Activated T-cell treated with anti-CD3 and anti-CD28 coated beads, Interleukin-2, amount 50 U/mL, for 48 hours (primary cell): Measurements from ENCODE around the gene ATG5.
"Not testable (repeated sequence)": the region's sequence is repeated elsewhere in the genome, so short reads cannot be mapped to it uniquely, and the experiment has no call there.

Experiments used
- DNase-seq, 2 experiments: peaks; one replicate each; pipeline ENCODE4 v3.0.0-alpha.2; 2020

ATG5 gene

GRCh38 chr6:106256201-106256968 is 69.2 kb downstream of the ATG5 start:
- DNase-seq: no peak

DNA sequence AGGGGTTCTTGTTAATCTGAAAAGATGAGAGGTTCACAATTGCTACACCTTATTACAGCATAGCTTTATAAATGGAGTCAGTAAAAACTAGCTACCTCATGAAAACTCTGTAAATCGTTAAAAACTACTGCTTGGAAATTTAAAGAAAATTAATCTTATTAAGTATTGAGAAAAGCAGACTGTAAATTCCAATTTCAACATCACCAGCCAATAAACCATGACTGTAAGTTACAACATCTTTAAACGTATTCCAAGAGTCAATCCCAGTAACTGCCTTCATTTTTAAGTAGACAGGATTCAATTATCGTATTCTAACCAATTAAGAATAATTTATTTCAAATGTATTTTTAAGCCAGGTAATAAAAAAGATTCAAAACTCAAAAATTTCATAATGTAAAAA is 70.3 kb downstream of the ATG5 start:
- no peak for DNase-seq

DNA sequence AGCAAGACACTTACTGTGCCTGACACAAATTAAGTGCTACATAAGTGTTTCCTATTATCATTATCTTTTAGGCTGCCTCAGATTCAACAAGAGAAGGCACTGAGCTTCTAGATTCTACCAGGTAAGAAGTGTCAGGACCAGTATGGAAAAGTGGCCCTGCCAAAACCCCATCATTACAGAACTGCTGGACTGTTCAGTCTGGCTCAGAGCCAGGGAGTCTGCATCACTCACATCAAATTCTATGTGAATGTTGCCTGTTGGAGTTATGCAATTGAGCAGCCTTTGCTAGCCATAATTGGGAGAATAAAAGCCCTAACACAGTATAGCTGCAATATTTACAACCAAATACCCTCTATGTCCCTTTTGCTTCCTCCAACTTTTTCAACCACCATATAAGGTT is 70.9 kb downstream of the ATG5 start:
- DNase-seq: no peak

DNA sequence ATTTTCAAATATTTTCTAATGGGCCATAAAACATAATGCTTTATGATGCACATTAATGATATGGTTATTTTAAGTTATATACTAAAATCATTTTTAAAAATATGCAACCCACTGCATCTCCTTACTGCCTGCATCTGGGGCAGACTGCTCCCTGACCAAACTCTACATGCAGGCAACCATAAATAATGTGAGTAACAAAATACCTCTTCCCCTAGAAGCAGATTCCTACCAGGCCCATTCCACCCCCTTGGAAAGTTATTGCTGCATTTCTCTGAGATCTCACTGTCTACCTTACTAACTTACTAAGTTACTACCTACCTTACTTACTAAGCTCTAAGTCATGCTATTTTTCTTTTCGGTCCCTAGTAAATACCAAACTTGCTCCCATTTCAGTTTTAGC is 71.8 kb downstream of the ATG5 start:
- DNase-seq: no peak

DNA sequence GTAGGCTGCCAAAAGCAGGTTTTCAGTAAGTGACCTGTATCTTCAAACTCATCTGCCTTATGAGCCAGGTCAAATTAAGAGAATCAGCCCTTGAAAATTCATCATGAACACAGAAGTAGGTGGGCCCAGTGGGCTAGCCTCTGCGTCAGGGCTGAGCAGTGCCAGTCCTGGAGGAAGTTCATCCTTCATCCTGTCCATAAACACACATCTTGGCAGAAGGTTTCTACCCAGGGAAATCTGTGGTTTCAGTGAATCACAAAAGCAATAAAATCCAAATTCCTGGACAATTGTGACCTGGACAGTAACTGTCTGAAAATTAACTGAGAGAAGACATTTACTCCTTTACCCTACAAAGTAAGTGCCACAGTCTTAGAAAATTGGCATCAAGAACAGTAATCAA is 72.4 kb downstream of the ATG5 start:
- DNase-seq: no peak

- DNase-seq: no peak
Observed at GRCh38 chr6:106252687-106253086, 72.9 kb downstream of the ATG5 start.

DNA sequence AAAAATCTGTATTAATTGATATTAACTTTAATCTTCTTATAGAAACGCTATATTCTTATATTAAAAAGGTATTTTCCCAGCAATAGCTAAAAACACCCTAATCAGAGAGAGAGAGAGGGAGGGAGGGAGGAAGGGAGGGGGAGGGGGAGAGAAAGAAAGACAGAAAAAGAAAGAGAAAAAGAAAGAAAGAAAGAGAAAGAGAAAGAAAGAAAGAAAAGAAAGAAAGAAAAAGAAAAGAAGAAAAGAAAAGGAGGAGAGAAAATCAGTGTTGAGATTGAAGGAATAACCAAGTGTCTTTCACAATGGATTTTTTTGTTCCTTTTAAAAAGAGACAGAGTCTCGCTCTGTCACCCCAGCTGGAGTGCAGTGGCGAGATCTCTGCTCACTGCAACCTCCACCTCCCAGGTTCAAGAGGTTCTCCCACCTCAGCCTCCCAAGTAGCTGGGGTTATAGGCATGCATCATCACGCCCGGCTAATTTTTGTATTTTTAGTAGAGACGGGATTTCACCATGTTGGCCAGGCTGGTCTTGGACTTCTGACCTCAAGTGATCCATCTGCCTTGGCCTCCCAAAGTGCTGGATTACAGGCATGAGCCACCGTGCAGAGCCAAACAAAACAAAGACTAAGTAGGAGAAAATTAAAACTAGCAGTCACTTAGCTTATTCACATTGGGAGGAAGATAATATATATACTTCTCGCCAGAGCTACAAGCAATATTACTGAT is 73.9 kb downstream of the ATG5 start:
- not testable (repeated sequence) for DNase-seq

- DNase-seq: no peak
Observed at GRCh38 chr6:106250953-106251352, 74.6 kb downstream of the ATG5 start.

DNA sequence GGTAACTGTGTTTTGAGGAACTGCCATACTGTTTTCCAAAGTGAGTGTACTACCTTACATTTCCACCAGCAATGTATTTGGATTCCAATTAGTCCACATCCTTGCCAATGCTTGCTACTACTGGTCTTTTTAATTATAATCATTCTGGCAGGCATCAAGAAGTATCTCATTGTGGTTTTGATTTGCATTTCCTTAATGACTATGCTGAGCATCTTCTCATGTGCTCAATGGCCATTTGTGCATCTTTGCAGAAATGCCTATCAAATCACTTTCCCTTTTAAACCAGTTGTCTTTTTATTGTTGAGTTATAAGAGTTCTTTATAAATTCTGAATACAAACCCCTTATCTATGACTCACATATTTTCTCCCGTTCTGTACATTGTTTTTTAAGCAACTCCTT is 75.9 kb downstream of the ATG5 start:
- DNase-seq: no peak

- no peak for DNase-seq
Observed at GRCh38 chr6:106247733-106248132, 77.8 kb downstream of the ATG5 start.

GRCh38 chr6:106247293-106247692 is 78.3 kb downstream of the ATG5 start:
- DNase-seq: no peak

DNA sequence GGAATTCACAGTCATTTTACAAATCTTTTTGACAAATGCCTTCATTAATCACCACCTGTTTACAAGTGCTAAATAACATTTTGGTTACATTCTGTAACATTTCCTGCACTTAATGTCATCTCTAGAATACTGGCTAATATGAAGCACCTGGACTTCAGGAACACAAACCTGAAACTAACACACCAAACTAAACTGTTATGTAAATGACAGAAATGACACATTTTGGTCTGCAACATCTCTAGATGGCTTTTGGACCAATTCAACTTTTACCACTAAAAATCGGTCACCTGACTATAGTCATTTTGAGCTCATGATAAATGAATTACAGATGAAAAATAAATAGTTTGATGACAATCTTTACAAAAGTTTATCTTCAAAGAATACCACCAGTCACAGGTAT is 80.6 kb downstream of the ATG5 start:
- no peak for DNase-seq

GRCh38 chr6:106244521-106244920 is 81.0 kb downstream of the ATG5 start:
- no peak for DNase-seq

DNA sequence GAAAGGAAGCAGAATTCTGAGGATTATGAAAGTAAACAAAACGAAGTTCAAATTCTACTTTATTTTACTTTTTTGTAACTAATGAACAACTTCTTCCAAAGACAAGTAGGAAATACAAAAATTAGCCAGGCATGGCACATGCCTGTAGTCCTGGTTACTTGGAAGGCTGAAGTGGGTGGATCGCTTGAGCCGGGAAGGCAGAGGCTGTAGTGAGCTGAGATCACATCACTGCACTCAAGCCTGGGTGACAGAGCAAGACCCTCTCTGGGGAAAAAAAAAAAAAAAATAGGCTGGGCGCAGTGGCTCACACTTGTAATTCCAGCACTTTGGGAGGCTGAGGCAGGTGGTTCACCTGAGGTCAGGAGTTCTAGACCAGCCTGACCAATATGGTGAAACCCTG is 82.3 kb downstream of the ATG5 start:
- no peak for DNase-seq

- DNase-seq: no peak
Observed at GRCh38 chr6:106241498-106241897, 84.1 kb downstream of the ATG5 start.

GRCh38 chr6:106237286-106237685 is 88.3 kb downstream of the ATG5 start:
- no peak for DNase-seq

- not testable (repeated sequence) for DNase-seq
Observed at GRCh38 chr6:106229876-106230445, 95.6 kb downstream of the ATG5 start.

DNA sequence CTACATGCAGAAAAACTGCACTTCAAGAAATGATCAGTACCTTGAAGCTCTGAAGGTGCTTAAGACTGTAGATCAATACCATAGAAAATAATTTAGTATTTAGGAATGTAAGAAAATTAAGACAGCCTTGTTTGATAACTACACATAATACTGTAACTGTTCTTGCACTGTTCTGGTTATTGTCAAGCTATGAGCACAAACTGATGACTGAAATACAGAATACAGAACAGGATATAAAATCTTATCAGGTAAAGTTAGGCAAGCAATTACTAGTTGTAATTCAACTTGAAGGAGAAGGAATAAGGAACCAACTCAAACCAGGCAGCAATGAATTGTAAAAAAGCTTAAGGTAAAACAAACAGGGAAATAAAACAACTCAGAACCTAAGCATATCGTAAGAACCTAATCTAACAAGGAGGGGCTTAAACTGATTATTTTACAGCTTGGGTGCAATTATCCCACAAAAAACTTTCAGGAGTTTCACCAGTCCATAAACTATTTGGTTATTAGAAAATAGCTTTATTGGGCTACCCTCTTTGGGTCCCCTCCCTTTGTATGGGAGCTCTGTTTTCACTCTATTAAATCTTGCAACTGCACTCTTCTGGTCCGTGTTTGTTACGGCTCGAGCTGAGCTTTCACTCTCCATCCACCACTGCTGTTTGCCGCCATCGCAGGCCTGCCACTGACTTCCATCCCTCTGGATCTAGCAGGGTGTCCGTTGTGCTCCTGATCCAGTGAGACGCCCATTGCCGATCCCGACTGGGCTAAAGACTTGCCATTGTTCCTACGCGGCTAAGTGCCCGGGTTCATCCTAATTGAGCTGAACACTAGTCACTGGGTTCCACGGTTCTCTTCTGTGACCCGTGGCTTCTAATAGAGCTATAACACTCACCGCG is 97.7 kb downstream of the ATG5 start:
- DNase-seq: no peak

DNA sequence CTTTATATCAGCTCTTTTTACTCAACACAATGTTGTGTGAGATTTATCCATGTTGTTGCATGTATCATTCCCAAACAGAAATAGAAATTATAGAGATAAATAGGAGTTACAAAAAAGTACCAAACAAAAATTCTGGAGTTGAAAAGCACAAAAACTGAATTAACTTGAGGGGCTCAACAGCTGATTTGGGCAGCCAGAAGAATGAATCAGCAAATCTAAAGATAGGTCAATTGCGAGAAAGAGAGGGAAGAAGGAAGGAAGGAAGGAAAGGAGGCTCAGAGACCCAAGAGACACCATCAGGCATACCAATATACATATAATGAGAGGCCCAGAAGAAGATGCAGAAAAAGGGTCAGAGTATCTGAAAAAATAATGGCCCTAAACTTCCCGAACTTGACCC is 98.9 kb downstream of the ATG5 start:
- DNase-seq: no peak

DNA sequence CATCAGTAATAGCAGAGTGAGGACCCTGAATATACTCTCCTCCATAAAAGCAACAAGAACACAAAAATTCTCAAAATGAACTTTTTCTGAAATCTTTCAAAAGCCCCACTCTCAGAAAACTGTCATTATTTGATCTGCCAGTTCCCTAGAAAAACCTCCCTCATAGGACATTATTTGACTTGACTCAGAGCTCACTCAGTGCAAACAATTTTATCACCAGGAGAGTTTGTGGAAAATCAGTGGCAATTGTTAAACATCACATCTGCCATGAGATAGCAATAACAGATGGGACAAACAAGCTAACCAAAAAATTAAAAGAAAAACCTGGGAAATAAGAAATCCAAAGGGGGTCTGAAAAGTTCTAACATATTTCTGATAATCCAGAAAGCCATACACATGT is 100.0 kb downstream of the ATG5 start:
- DNase-seq: no peak

DNA sequence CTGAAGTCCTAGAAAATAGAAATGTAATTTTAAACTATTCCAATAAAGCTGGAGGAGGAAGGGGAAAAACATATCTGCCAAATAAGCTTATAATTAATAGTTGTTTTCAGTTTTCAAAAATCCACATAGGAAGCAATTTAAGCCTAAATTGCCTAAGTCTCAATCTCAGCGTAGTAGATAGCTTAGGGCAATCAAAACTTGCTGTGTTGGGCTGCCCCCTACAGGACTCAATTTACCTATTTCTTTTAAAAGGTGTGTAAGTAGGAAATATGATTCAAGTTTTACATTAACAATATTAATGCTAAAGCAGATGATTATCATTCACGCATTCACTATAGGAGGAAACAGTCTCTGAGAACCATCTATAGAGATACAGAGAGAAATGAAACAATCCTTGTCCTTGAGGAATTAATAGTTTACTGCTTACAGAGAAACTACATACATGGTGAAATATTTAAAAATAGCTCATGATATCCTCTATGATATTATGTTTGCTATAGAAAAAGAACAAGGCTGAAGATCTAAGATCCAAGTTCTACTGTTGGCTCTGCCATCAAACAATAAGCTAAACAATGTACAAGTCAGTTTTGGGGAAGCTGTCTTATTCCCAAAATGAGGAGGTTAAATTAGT is 102.1 kb downstream of the ATG5 start:
- peak; percentile 68 to 69 for DNase-seq

GRCh38 chr6:106220485-106220884 is 105.1 kb downstream of the ATG5 start:
- DNase-seq: no peak

DNA sequence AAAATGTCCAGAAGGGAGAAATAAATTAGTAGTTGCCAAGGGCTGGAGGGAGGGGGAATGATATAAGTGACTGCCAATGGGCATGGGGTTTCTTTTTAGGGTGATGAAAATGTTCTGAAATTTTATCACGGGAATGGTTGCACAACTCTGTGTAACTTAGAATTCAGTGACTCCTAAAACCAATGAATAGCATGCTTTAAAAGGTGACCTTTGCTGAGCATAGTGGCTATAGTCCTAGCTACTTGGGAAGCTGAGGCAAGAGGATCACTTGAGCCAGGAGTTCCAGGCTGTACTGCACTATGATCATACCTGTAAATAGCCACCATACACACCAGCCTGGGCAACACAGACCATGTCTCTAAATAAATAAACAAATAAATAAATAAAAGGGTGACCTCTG is 109.0 kb downstream of the ATG5 start:
- DNase-seq: no peak
